Common myeloid progenitor, CD34-positive (primary cell): ENCODE results near the gene GM2A.

Experiments used
- CTCF ChIA-PET: fragments of 350-600 bp; sonication (Branson Sonifier 250); formaldehyde crosslinking; loops from one replicate; lab custom pipeline; 2021; ENCODE audit warnings: antibody characterized with exemption; lab: Charles Lee
- POLR2A ChIA-PET: fragments of 350-600 bp; sonication (Branson Sonifier 250); formaldehyde crosslinking; loops from one replicate; lab custom pipeline; 2021; ENCODE audit warnings: antibody characterized with exemption; lab: Charles Lee
- DNase-seq, 3 donors: peaks; one replicate each; pipeline versions ENCODE4 v3.0.0 to v3.0.0-alpha.2; 2013
- H3K27ac ChIP-seq, 2 experiments: 1 replicate in 1 of 2; 2 replicates in 1 of 2; pipeline ENCODE4 v1.7.0; 2013; ENCODE audit warnings: inconsistent platforms in 2 of 2, low read length in 2 of 2, mild to moderate bottlenecking in 2 of 2, low read depth in 1 of 2, moderate library complexity in 1 of 2; ENCODE audit not compliant: severe bottlenecking in 2 of 2, insufficient read depth in 1 of 2, poor library complexity in 1 of 2
- H3K27me3 ChIP-seq, 5 experiments: replicated peaks in 2 of 5; 1 replicate in 3 of 5; 2 replicates in 2 of 5; pipeline versions ENCODE4 v1.6.1 to v1.7.0; 2013; ENCODE audit warnings: low read length in 4 of 5, mild to moderate bottlenecking in 2 of 5, moderate library complexity in 2 of 5, inconsistent platforms in 1 of 5; ENCODE audit not compliant: insufficient read depth in 5 of 5, control insufficient read depth in 4 of 5
- H3K36me3 ChIP-seq, 4 experiments: 1 replicate in 2 of 4; 2 replicates in 2 of 4; pipeline versions ENCODE4 v1.6.1 to v1.7.0; 2013; ENCODE audit warnings: low read length in 3 of 4, control low read depth in 1 of 4, mild to moderate bottlenecking in 1 of 4; ENCODE audit not compliant: control insufficient read depth in 4 of 4, insufficient read depth in 4 of 4
- H3K4me1 ChIP-seq, 4 experiments: 1 replicate in 3 of 4; 2 replicates in 1 of 4; pipeline versions ENCODE4 v1.6.1 to v1.7.1; 2013; ENCODE audit warnings: low read length in 3 of 4, mild to moderate bottlenecking in 3 of 4, control low read depth in 1 of 4, inconsistent platforms in 1 of 4, moderate library complexity in 1 of 4; ENCODE audit not compliant: control insufficient read depth in 4 of 4, insufficient read depth in 4 of 4; ENCODE audit errors: control extremely low read depth in 1 of 4
- H3K4me3 ChIP-seq, 7 experiments: 1 replicate in 4 of 7; 2 replicates in 3 of 7; pipeline versions ENCODE4 v1.5.1 to v1.7.0; 2013; ENCODE audit warnings: mild to moderate bottlenecking in 7 of 7, low read length in 6 of 7, moderate library complexity in 6 of 7, inconsistent platforms in 2 of 7, low read depth in 2 of 7, control low read depth in 1 of 7; ENCODE audit not compliant: insufficient read depth in 4 of 7, control insufficient read depth in 1 of 7; ENCODE audit errors: extremely low read depth in 1 of 7
- H3K9me3 ChIP-seq, 5 experiments: 1 replicate in 4 of 5; 2 replicates in 1 of 5; pipeline versions ENCODE4 v1.6.1 to v1.7.1; 2013; ENCODE audit warnings: low read length in 4 of 5, mild to moderate bottlenecking in 2 of 5, inconsistent platforms in 1 of 5, low read depth in 1 of 5, moderate library complexity in 1 of 5; ENCODE audit not compliant: control insufficient read depth in 4 of 5, insufficient read depth in 2 of 5; ENCODE audit errors: control extremely low read depth in 1 of 5
- WGBS: methylation state at CpG from one replicate; pipeline ENCODE4 v1.1.5; 2013; ENCODE audit not compliant: insufficient coverage; 5-methylcytosine and 5-hydroxymethylcytosine counted together

The GM2A gene

GRCh38 chr5:151225475-151225874, 27.5 kb upstream of the GM2A start:
- H3K4me1 ChIP-seq = peaks cover 9 to 35% (median 33%) of the 10 kb centered on the region in 4 experiments
- POLR2A ChIA-PET = no interaction called here
- CTCF ChIA-PET = interaction anchor here (3.0 kb wide), 1 partner anchor 10 kb away, joined by 29 read pairs; no protein-coding TSS in a partner anchor

GRCh38 chr5:151227918-151228447, 25.0 kb upstream of the GM2A start:
- no peak overlapping the region for H3K4me3 ChIP-seq
- no peaks in the 10 kb centered on the region for H3K27me3 ChIP-seq
- no peak for DNase-seq
- no peak overlapping the region for H3K27ac ChIP-seq
- CTCF ChIA-PET = interaction anchor here (1.2 to 4.3 kb wide), 3 partner anchors 12 to 79 kb away, joined by 3 to 32 read pairs (median 5); no protein-coding TSS in a partner anchor
- POLR2A ChIA-PET = no interaction called here
- no peaks in the 10 kb centered on the region for H3K9me3 ChIP-seq
- 54% methylated on average over 3 of the region's 6 CpGs for WGBS
- H3K36me3 ChIP-seq = no peaks in the 10 kb centered on the region
- H3K4me1 ChIP-seq = peaks cover 0 to 12% (median 9%) of the 10 kb centered on the region in 4 experiments

More at GRCh38 chr5:151225475-151225874, 27.5 kb upstream of the GM2A start:
- no peaks in the 10 kb centered on the region for H3K9me3 ChIP-seq
- no peaks in the 10 kb centered on the region for H3K27me3 ChIP-seq
- H3K4me3 ChIP-seq = no peak overlapping the region
- WGBS = 94% methylated on average over 4 of the region's 5 CpGs
- no peak overlapping the region for H3K27ac ChIP-seq
- DNase-seq = no peak
- peaks cover 0 to 6% (median 0%) of the 10 kb centered on the region in 4 experiments for H3K36me3 ChIP-seq

- no peak for DNase-seq
- whole genome bisulfite sequencing = no CpG with 5 or more reads among the region's 2 CpGs
- no peaks in the 10 kb centered on the region for H3K36me3 ChIP-seq
- ChIA-PET POLR2A (no interaction called here), CTCF (interaction anchor here (0.7 to 4.3 kb wide), 3 partner anchors 11 to 17 kb away, joined by 4 to 32 read pairs (median 5); no protein-coding TSS in a partner anchor)
- H3K9me3 ChIP-seq = no peaks in the 10 kb centered on the region
- H3K4me1 ChIP-seq = peaks cover 0 to 7% (median 4%) of the 10 kb centered on the region in 4 experiments
- no peak overlapping the region for H3K4me3 ChIP-seq
- H3K27ac ChIP-seq = no peak overlapping the region
- no peaks in the 10 kb centered on the region for H3K27me3 ChIP-seq
Measured at GRCh38 chr5:151228986-151229385, 24.0 kb upstream of the GM2A start.

GRCh38 chr5:151230048-151230680, 22.8 kb upstream of the GM2A start:
- WGBS = 88% methylated on average over 3 of the region's 6 CpGs

GRCh38 chr5:151231359-151231758, 21.6 kb upstream of the GM2A start:
- Histone ChIP-seq H3K36me3 (no peaks in the 10 kb centered on the region), H3K27me3 (no peaks in the 10 kb centered on the region), H3K4me1 (peaks cover 5 to 17% (median 13%) of the 10 kb centered on the region in 4 experiments), H3K4me3 (no peak overlapping the region), H3K27ac (no peak overlapping the region), H3K9me3 (no peaks in the 10 kb centered on the region)
- DNase-seq = no peak
- ChIA-PET POLR2A (interaction anchor here (0.6 kb wide), 1 partner anchor 8 kb away, joined by 6 read pairs; no protein-coding TSS in a partner anchor), CTCF (interaction anchor here (1.0 to 4.3 kb wide), 8 partner anchors 9 to 180 kb away, joined by 3 to 32 read pairs (median 4); partner anchors contain the start of gene GM2A)

More at GRCh38 chr5:151230048-151230680, 22.8 kb upstream of the GM2A start:
- H3K4me1 ChIP-seq = peaks cover 5 to 16% (median 10%) of the 10 kb centered on the region in 4 experiments
- H3K27me3 ChIP-seq = no peaks in the 10 kb centered on the region
- no peaks in the 10 kb centered on the region for H3K36me3 ChIP-seq
- POLR2A ChIA-PET = no interaction called here
- H3K4me3 ChIP-seq = no peak overlapping the region
- no peak for DNase-seq
- H3K9me3 ChIP-seq = no peaks in the 10 kb centered on the region
- CTCF ChIA-PET = interaction anchor here (0.8 to 4.3 kb wide), 6 partner anchors 10 to 105 kb away, joined by 3 to 32 read pairs (median 6); no protein-coding TSS in a partner anchor
- no peak overlapping the region for H3K27ac ChIP-seq

GRCh38 chr5:151233616-151234085, 19.3 kb upstream of the GM2A start:
- Histone ChIP-seq H3K9me3 (no peaks in the 10 kb centered on the region), H3K4me3 (no peak overlapping the region), H3K27me3 (no peaks in the 10 kb centered on the region), H3K36me3 (no peaks in the 10 kb centered on the region), H3K27ac (no peak overlapping the region), H3K4me1 (peaks cover 5 to 19% (median 13%) of the 10 kb centered on the region in 4 experiments)
- 93% methylated on average over 7 of the region's 8 CpGs for WGBS
- no peak for DNase-seq
- ChIA-PET CTCF (interaction anchor here (1.4 to 4.2 kb wide), 5 partner anchors 10 to 181 kb away, joined by 4 to 29 read pairs (median 20); partner anchors contain the start of gene CCDC69), POLR2A (interaction anchor here (1.5 to 1.7 kb wide), 2 partner anchors 10 to 18 kb away, joined by 6 to 11 read pairs; partner anchors contain the start of gene CCDC69)
